ENCODE results near the gene RHOT2.
A peak's percentile ranks its signal among the peaks of the same experiment; 100 is the strongest.
"Not testable (repeated sequence)": the region's sequence is repeated elsewhere in the genome, so short reads cannot be mapped to it uniquely, and the experiment has no call there.

RHOT2 gene

GRCh38 chr16:682493-683395, 14.8 kb downstream of the RHOT2 start:
- no peak for DNase-seq

DNA sequence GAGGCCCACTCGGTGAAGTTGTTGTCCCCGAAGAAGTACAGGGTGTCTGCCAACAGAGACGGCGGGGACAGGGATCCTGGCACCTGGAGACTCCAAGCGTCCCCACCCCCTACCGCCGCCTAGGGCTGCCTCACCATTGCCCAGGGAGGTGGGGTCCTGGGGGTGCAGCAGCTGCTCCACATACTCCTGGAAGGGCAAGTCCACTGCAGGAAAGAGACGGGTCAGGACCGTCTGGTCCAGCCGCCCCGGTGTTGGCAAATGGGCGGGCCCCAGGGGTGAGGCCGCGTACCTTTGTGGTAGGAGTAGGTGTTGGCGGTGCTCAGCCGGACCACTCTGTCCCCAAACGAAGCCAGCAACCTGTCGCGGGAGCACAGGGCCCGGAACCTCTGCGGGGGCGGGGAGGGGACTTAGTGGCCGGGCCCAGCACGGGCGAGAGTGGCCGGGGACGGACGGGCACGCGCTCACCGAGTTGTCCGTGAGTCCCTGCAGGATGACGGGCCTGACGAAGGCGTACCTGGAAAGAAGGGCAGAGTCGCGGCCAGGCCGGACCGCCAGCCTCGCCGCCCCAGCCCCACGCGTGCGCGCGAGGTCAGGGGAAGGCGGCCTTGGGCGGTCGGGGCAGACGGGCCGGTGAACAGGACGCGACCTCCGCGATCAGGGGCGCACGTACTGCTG, 15.6 kb downstream of the RHOT2 start:
- DNase-seq: no peak

DNA sequence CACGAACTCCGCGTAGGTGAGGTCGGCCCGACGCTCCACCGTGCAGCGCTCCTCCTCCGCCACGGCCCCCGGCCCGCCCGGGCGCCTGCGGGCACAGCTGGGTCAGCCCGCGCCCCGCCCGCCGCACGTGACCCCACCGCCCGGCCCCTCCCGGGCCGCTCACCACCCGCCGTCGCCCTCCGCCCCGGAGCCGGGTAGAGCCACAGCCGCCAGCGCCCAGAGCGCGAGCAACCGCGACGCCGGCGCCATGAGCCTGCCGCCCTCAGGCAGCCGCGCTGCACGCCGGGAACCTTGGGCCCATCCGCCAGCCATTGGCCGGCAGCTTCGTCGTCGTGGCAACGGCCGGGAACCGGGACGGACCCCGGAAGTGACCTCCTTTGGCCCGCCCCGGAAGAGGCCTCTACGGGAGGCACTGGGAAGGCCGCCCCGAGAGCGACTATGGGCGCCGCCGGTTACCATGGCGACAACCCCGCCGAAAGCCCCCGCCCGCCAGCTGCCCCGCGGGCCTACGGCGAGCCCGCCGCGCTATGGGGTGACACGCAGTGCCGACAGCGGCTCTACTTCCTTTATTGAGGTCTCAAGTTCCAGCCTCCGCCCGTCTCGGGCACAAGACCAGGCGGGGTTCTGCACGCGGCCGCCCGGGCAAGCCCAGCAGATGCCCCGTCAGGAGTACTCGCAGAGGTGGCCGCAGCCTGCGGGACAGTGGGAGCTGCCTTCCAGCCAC, 16.3 kb downstream of the RHOT2 start, which contains the start of gene JMJD8:
Gene JMJD8, minus strand, starts transcription at position 264 of the 724 bp plus-strand sequence. Its CDS starts 15 bp downstream, at position 249.
- DNase-seq: peak; percentile 64 to 65

GRCh38 chr16:684961-685696, 17.2 kb downstream of the RHOT2 start:
- no peak for DNase-seq

DNA sequence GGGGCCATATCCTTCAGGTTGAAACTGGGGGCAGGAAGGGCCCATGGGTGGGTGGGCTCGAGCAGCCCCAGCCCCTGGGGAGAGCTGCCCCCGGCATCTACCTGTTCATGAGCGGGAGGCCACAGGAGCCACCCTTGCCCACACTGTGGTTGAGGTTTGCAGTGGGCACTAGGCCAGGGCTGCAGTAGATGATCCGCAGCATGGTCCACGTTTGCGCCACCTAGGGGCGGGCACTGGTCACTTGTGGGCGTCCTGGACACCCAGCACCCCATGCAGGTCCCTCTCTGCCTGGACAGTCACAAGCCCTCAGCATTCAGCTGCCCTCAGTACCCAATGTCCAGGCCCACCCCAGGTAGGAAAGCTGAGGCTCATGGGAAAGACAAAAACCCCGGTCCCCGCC, 18.0 kb downstream of the RHOT2 start:
- DNase-seq: no peak

DNA sequence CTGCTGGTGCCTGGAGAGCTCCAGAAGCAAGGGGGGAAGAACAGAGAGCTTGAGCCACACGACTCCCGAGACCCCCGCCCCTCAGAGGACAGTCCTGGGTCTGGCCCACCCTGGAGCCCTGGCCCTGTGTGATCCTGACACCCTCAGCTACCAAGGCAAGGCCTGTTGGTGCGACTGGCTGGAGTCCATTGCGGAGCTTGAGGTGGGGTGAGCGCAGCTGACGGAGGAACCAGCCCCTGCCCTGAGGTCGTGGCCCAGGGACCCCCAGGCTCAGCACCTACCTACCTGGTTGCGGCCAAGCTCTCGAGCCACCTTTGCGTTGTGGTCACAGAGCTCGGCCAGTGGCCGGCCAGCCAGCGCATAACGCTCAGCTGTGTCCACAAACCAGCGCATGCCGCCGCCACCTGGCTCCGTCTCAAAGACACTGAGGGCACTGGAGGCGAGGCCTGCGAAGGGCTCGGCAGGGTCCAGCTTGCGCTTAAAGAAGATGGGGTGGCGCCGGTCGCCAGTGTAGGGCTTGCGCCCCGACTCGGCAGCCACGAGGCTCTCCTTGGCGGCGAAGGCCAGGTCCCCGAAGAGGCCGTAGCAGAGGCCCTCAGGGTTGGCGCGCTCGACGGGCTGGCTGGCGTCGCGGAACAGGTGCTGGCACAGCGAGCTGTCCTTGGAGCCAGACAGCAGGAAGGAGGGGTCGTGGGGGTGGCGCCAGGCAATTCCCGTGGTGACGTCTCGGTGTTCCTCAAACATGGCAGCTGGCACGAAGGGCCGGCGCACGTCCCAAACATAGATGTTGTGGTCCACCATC, 18.7 kb downstream of the RHOT2 start:
- no peak for DNase-seq

- no peak for DNase-seq
These were observed 19.6 kb downstream of the RHOT2 start for GRCh38 chr16:687499-687898.

DNA sequence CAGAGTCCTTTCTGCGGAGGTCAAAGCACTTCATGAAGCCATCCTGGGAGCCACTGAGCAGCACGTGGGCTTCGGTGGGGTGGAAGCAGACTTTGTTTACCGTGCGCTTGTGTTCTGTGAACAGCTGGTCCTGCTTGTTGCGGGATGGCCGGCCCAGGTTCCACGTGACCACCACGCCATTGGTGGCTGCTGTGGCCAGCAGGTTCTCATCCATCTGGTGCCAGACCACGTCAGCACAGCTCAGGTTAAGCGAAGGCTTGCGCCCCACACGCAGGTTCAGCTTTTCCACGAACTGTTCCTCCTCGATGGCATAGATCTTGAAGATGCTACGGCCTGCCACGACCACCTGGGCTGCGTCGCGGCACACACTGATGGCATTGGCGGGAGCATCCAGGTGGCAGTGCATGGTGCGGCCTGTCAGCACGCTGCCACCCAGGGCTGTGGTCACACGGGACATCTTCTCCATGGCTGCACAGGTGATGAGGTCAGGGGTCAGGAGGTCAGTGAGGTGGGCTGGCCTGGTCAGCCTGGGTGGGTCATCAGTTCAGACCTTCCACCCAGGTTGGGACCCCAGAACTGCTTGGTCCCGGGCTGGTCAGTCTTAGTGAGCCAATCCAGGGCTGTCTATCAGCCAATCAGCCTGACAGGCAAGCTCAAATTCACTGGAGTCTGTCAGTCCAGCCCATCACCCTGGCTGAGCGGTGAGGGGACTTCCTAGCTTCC, 21.4 kb downstream of the RHOT2 start:
- DNase-seq: no peak

DNA sequence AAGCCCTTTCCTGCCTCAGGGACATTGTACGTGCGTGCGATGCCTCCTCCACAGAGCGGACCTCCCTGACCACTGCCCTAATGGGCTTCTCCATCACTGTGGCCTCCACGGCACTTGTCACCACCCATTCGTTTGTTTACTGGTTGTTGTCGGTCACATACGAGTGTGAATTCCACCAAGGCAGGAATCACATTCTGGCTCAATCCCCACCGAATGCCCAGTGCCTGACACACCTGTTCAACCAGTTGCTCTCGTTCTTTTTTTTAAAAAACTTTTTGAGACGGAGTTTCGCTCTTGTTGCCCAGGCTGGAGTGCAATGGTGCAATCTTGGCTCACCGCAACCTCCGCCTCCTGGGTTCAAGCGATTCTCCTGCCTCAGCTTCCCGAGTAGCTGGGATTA, 23.3 kb downstream of the RHOT2 start:
- DNase-seq: not testable (repeated sequence)

DNA sequence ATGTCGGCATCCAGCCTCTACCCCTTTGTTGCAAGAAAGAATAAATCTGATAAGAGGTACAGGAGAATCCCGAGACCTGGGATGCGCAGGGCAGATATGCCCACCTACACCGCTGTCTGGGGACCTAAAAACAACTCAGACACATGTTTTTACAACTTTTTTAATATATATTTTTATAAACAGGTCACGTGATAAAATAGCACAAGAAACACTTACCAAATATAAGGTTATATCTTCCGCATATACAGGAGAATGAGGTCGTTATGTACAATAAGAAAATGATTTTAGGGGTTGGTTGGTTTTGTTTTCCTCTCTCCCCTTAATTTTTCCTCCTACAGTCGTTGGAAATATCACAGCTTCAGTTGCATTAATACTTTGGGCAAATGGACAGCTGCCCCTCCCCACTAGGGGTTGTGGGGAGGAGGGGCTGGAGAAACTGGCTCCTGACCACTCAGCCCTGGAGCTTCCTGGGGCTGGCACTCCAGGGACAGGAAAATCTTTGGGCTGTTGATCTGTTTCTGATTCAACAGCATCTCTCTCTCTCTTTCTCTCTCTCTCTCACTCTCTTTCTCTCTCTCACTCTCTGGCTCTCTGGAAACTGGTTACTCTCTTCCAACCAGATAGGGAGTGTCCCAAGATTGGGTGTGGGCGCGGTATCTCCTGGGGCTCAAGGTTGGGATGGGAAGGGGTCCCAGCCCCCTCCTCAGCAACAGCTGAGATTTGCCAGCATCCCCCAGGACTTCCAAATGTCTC, 24.6 kb downstream of the RHOT2 start:
- DNase-seq: no peak

DNA sequence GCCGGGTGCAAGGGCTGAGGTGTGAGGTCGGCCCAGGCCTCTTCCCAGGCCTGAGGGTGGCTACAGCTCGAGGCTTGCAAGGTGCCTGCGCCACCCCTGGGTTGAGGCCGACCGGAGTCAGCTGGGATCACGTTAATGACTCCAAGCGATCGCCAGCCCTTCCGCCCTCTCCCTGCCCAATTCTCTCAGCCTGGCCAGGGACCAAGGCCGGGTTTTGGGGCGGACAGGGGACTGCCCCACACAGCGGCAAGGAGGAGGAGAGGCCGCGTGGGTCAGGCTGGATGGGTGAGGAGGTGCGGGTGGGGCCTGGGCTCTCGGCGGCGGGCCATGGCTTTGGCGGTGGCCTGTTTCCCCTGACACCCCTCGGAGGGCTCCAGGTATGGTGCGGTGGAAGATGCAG, 25.4 kb downstream of the RHOT2 start:
- no peak for DNase-seq

DNA sequence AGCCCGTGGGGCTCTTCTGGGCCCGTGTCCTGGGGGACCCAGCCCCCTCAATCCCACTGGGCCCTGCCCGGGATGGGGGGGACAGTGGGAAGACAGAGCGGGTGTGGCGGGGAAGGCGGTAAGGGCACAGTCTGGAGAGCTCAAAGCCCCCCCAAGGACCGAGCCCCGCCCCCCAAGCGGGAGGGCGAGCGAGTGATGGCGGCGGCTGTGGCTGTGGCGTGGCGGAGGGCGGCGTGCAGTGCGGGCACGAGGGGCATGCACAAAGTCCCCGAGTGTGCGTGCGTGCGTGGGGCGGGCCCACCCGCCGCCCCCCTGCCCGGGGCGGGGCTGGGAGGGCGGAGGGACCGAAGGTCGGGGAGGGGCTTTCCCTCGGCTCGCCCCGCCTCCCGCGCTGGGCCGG, 25.8 kb downstream of the RHOT2 start:
- no peak for DNase-seq

GRCh38 chr16:694187-694862, 26.4 kb downstream of the RHOT2 start:
- DNase-seq: no peak

DNA sequence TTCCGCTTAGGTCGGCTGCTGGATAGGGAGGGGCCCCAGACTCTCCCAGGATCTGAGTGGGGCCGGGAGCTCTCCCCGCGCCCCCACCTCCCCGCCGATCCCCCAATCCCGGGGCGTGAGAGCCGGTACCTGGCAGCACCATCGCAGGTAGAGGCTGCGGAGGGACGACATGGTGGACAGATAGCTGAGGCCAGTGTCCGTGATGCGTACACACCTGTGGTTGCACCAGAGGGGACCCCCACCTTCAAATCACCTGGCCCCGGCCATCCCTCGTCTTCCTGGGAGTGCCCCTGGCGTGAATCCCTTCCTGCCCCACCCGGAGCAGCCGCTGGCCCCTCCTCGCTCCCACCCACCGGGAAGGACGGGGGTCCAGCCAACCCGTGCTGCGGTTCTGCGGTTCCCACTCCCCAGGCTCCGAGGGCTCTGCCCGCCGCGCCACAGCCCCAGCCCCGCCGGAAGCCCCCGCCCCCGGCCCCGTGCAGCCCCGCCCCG, 27.0 kb downstream of the RHOT2 start:
- DNase-seq: no peak

- DNase-seq: no peak
These were observed 27.6 kb downstream of the RHOT2 start for GRCh38 chr16:695355-696089.

- no peak for DNase-seq
These were observed 31.2 kb downstream of the RHOT2 start for GRCh38 chr16:698911-699671.

- no peak for DNase-seq
These were observed 33.0 kb downstream of the RHOT2 start for GRCh38 chr16:700684-701584.
